ENCODE results near the gene RBMY1E.
"Not testable (repeated sequence)": the region's sequence is repeated elsewhere in the genome, so short reads cannot be mapped to it uniquely, and the experiment has no call there.

RBMY1E gene

DNA sequence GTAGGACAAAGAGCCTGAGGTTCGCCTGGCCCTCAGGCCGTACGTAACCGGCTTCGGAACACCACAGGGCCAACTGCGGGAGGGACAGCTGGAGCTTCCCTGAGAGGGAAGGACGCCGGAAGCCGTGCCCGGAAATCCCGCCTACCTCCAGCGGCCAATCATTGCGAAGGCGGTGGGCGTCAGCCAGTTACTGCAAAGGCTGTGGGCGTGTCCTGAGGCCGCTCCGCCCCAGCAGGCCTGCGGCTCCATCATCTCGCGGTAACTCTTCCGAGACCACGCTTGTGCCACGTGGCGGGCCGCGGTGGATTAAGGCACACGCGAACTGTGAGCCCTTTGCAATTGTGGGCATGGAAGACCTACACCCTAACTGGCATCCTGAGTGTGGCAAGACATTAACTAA, at the start of gene RBMY1E:
RBMY1E (minus strand) TSS at position 101 of the 400 bp plus-strand sequence. CDS start 1,978 bp downstream, outside the sequence.
- not testable (repeated sequence) for DNase-seq

- not testable (repeated sequence) for DNase-seq
Measured at GRCh38 chrY:21894426-21894825, 23.4 kb downstream of the RBMY1E start, which contains the start of gene RBMY1D. TSS of gene RBMY1D (minus strand) at chrY:21894526. CDS start at chrY:21892513, 2,013 bp downstream.

- not testable (repeated sequence) for DNase-seq
Measured at GRCh38 chrY:21869407-21870076, 48.3 kb downstream of the RBMY1E start.

Measured in NCI-H1436 treated with DMSO at 0.1 percent for 48 hours (cell line).